Coronary artery (tissue), 2 donors: Measurements from ENCODE around the gene FOXK1.

Experiments
- DNase-seq: peaks from one replicate; pipeline ENCODE4 v3.0.0-alpha.2; 2017; ENCODE audit warnings: low spot score
- H3K27ac ChIP-seq, 2 donors: fragments of 200-600 bp; sonication (generic); one replicate each; pipeline ENCODE4 v1.5.1; 2016 to 2019
- H3K4me3 ChIP-seq: fragments of 200-600 bp; sonication (generic); 2 replicates; pipeline ENCODE4 v1.5.1; 2016; ENCODE audit warnings: mild to moderate bottlenecking, moderate library complexity
- TF ChIP-seq, protein P1 (sequence below): fragments of 200-600 bp; sonication (generic); IDR thresholded peaks from one replicate; pipeline ENCODE4 v1.5.1; 2019; ENCODE audit warnings: antibody characterized with exemption

Gene FOXK1

DNA sequence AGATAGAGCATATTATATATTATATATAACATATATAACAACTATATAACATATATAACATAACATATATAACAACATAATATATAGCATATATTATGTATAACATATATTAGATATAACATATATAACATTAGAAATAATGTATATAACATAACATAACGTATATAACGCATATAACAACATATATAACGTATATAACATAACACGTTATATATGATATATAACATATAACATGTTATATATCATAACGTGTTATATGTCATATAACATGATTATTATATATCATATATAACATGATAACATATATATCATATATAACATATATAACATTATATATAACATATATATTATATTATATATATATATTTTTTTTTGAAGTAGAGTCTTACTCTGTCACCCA is 97.0 kb downstream of the FOXK1 start:
- no peak overlapping the region for H3K4me3 ChIP-seq
- DNase-seq, result no peak
- TF ChIP-seq, protein P1, sequence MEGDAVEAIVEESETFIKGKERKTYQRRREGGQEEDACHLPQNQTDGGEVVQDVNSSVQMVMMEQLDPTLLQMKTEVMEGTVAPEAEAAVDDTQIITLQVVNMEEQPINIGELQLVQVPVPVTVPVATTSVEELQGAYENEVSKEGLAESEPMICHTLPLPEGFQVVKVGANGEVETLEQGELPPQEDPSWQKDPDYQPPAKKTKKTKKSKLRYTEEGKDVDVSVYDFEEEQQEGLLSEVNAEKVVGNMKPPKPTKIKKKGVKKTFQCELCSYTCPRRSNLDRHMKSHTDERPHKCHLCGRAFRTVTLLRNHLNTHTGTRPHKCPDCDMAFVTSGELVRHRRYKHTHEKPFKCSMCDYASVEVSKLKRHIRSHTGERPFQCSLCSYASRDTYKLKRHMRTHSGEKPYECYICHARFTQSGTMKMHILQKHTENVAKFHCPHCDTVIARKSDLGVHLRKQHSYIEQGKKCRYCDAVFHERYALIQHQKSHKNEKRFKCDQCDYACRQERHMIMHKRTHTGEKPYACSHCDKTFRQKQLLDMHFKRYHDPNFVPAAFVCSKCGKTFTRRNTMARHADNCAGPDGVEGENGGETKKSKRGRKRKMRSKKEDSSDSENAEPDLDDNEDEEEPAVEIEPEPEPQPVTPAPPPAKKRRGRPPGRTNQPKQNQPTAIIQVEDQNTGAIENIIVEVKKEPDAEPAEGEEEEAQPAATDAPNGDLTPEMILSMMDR, result no peak
- no peak overlapping the region for H3K27ac ChIP-seq

GRCh38 chr7:4781366-4782069 is 99.4 kb downstream of the FOXK1 start:
- DNase-seq, result no peak
- Histone ChIP-seq H3K27ac (no peak overlapping the region), H3K4me3 (no peak overlapping the region)
- TF ChIP-seq, protein P1, result no peak

- no peak overlapping the region for H3K27ac ChIP-seq
- no peak for DNase-seq
- no peak overlapping the region for H3K4me3 ChIP-seq
- TF ChIP-seq, protein P1, result no peak
Observed at GRCh38 chr7:4782333-4783291, 100.5 kb downstream of the FOXK1 start.

- TF ChIP-seq, protein P1, result no peak
Observed at GRCh38 chr7:4783292-4783652, 101.2 kb downstream of the FOXK1 start.

GRCh38 chr7:4783762-4784351 is 101.8 kb downstream of the FOXK1 start:
- DNase-seq, result no peak
- H3K27ac ChIP-seq, result no peak overlapping the region
- H3K4me3 ChIP-seq, result no peak overlapping the region
- TF ChIP-seq, protein P1, result no peak

More at GRCh38 chr7:4783292-4783652, 101.2 kb downstream of the FOXK1 start:
- no peak for DNase-seq
- no peak overlapping the region for H3K4me3 ChIP-seq
- H3K27ac ChIP-seq, result no peak overlapping the region

- Histone ChIP-seq H3K27ac (no peak overlapping the region), H3K4me3 (no peak overlapping the region)
- TF ChIP-seq, protein P1, result no peak
- DNase-seq, result no peak
Observed at GRCh38 chr7:4784799-4785198, 102.7 kb downstream of the FOXK1 start.
